Panc1 (cell line): Measurements from ENCODE around the gene LRRFIP2. TPM values are rescaled to one million over a fixed set of nuclear protein-coding genes. Genes with fewer than 3 reads are reported as not detected.
"Not testable (repeated sequence)": the region's sequence is repeated elsewhere in the genome, so short reads cannot be mapped to it uniquely, and the experiment has no call there.

Source experiments
- ATAC-seq: fragments of 200-7000 bp; cut with Tn5 transposase; 2 replicates; pipeline ENCODE4 v1.9.1; 2020; ENCODE audit warnings: mild to moderate bottlenecking, moderate library complexity
- BruUV-seq: library from RNA; stranded (reverse); fragments of 400-500 nt; replicated peaks from 2 replicates; lab custom pipeline; 2021; lab: Mats Ljungman, UMichigan
- CTCF ChIA-PET: fragments of 300-600 bp; sonication (Branson Sonifier 250); formaldehyde crosslinking; loops from one replicate; lab custom pipeline; 2022; ENCODE audit warnings: antibody characterized with exemption; lab: Charles Lee
- POLR2A ChIA-PET: fragments of 300-600 bp; sonication (Branson Sonifier 250); formaldehyde crosslinking; loops from one replicate; lab custom pipeline; 2022; ENCODE audit warnings: antibody characterized with exemption; lab: Charles Lee
- DNase-seq: peaks from one replicate; pipeline ENCODE4 v3.0.0-alpha.2; 2010; ENCODE audit warnings: low read depth, low spot score
- H3K27ac ChIP-seq: 2 replicates; pipeline ENCODE4 v1.5.1; 2011; ENCODE audit warnings: mild to moderate bottlenecking, low read length, inconsistent platforms
- H3K27me3 ChIP-seq: fragments of 200-500 bp; sonication (Bioruptor generic); 2 replicates; pipeline ENCODE4 v1.6.0; 2014; ENCODE audit warnings: low read length, inconsistent platforms; ENCODE audit not compliant: control insufficient read depth, insufficient read depth
- H3K36me3 ChIP-seq: fragments of 200-500 bp; sonication (Bioruptor generic); 2 replicates; pipeline ENCODE4 v1.5.1; 2014; ENCODE audit warnings: inconsistent platforms, mild to moderate bottlenecking, low read length, moderate library complexity; ENCODE audit not compliant: control insufficient read depth, insufficient read depth
- H3K4me1 ChIP-seq: 2 replicates; pipeline ENCODE4 v1.5.1; 2011; ENCODE audit warnings: inconsistent platforms, mild to moderate bottlenecking, low read length, moderate library complexity; ENCODE audit not compliant: control insufficient read depth, insufficient read depth
- H3K4me3 ChIP-seq, 2 experiments: 2 replicates each; pipeline ENCODE4 v1.5.1; 2011 to 2012; ENCODE audit warnings: low read depth in 2 of 2, low read length in 2 of 2, mild to moderate bottlenecking in 2 of 2, inconsistent platforms in 1 of 2, moderate library complexity in 1 of 2
- H3K9me3 ChIP-seq: fragments of 200-500 bp; sonication (Bioruptor generic); 2 replicates; pipeline ENCODE4 v1.5.1; 2014; ENCODE audit warnings: low read depth, mild to moderate bottlenecking, inconsistent platforms, low read length, moderate library complexity; ENCODE audit not compliant: control insufficient read depth, insufficient read depth
- CTCF ChIP-seq: fragments of 450-650 bp; IDR thresholded peaks from 2 replicates; pipeline ENCODE4 v1.5.1; 2017; ENCODE audit warnings: mild to moderate bottlenecking
- POLR2AphosphoS5 ChIP-seq: IDR thresholded peaks from 2 replicates; pipeline ENCODE4 v1.6.1; 2012; ENCODE audit warnings: mild to moderate bottlenecking, low read depth, low read length, moderate library complexity
- REST ChIP-seq, 2 experiments: IDR thresholded peaks; 2 replicates each; pipeline ENCODE4 v1.6.1; 2011 to 2012; ENCODE audit warnings: low read depth in 2 of 2, control low read depth in 1 of 2, low read length in 1 of 2, mild to moderate bottlenecking in 1 of 2, moderate library complexity in 1 of 2; ENCODE audit not compliant: insufficient read depth in 1 of 2
- SIN3A ChIP-seq: IDR thresholded peaks from 2 replicates; pipeline ENCODE4 v1.6.1; 2012; ENCODE audit warnings: low read depth, mild to moderate bottlenecking, low read length, moderate library complexity, borderline replicate concordance; ENCODE audit not compliant: insufficient read depth
- TCF7L2 ChIP-seq: IDR thresholded peaks from 2 replicates; pipeline ENCODE4 v1.6.1; 2011; ENCODE audit warnings: mild to moderate bottlenecking, low read depth, low read length, inconsistent platforms
- in situ Hi-C: cut with HindIII; loops from 2 replicates; pipeline ENCODE4 v1.10.0; 2016; ENCODE audit warnings: low sequenced_read_pairs, low pct_unique_long_range_greater_than_20kb
- intact Hi-C: fragments of 100-400 bp; cut with micrococcal nuclease; formaldehyde crosslinking; loops from one replicate; pipeline ENCODE4 v1.10.0; 2022; ENCODE audit not compliant: unreplicated experiment
- total RNA-seq: library from RNA; stranded (reverse); gene quantifications from one replicate; pipeline ENCODE4 v1.2.1, GENCODE V29; 2021; ENCODE audit not compliant: unreplicated experiment

LRRFIP2 gene
- total RNA-seq, 1 experiment from 2014 or later = 32.3 TPM

- no peak for DNase-seq
- no peak for ATAC-seq
- BruUV-seq = no TSS peak
- H3K27ac ChIP-seq = no peak overlapping the region
- CTCF ChIA-PET = no interaction called here
- in situ Hi-C loops (no loop called here), intact Hi-C loops (no loop called here)
- POLR2A ChIA-PET = interaction anchor here (0.6 kb wide), 1 partner anchor 31 kb away, joined by 6 read pairs; no protein-coding TSS in a partner anchor
- H3K9me3 ChIP-seq = no peaks in the 10 kb centered on the region
- H3K36me3 ChIP-seq = no peaks in the 10 kb centered on the region
- H3K4me3 ChIP-seq = no peak overlapping the region
- H3K4me1 ChIP-seq = peaks cover 4% of the 10 kb centered on the region; the same call in 1 of the 2 replicates
- no peak for TF ChIP-seq POLR2AphosphoS5
- H3K27me3 ChIP-seq = no peaks in the 10 kb centered on the region
Measured at GRCh38 chr3:37223141-37223558, 48.8 kb upstream of the LRRFIP2 start.

GRCh38 chr3:37222542-37222941 lies 48.2 kb upstream of the LRRFIP2 start:
- H3K27ac ChIP-seq, H3K27me3 ChIP-seq, ATAC-seq, H3K4me1 ChIP-seq, H3K4me3 ChIP-seq, in situ Hi-C loops, DNase-seq, H3K9me3 ChIP-seq, H3K36me3 ChIP-seq, CTCF ChIA-PET, BruUV-seq, intact Hi-C loops: not testable (repeated sequence)
- POLR2A ChIA-PET = interaction anchor here (0.6 kb wide), 1 partner anchor 30 kb away, joined by 6 read pairs; no protein-coding TSS in a partner anchor

- Histone ChIP-seq H3K27ac (no peak overlapping the region), H3K4me3 (no peak overlapping the region), H3K9me3 (no peaks in the 10 kb centered on the region), H3K27me3 (no peaks in the 10 kb centered on the region), H3K4me1 (peaks cover 4% of the 10 kb centered on the region; the same call in 1 of the 2 replicates), H3K36me3 (no peaks in the 10 kb centered on the region)
- peak; percentile 89 for ATAC-seq
- POLR2A ChIA-PET = no interaction called here
- no peak for DNase-seq
- TF ChIP-seq CTCF (no peak), REST (IDR thresholded peaks at IDR 0.05; ENCODE audit: insufficient read depth in 1 of 2, low read depth in 2 of 2, low read length in 1 of 2) (no peak), SIN3A (no peak), TCF7L2 (no peak), POLR2AphosphoS5 (no peak)
- BruUV-seq = no TSS peak
- CTCF ChIA-PET = no interaction called here
- intact Hi-C loops (no loop called here), in situ Hi-C loops (no loop called here)
Measured at GRCh38 chr3:37221407-37221806, 47.0 kb upstream of the LRRFIP2 start.
